ENCODE data around the gene DPYSL4. TPM values are rescaled to one million over a fixed set of nuclear protein-coding genes. Genes with fewer than 3 reads are reported as not detected.

Gene DPYSL4
- total and polyA plus RNA-seq, 2 experiments from 2014 or later = 10.6 to 23.9 TPM

GRCh38 chr10:132149917-132150316 is 36.8 kb upstream of the DPYSL4 start:
- Histone ChIP-seq H3K4me2 (no peak overlapping the region), H3K9me2 (ENCODE audit: insufficient read depth) (no peaks in the 10 kb centered on the region; the same call in none of the 2 replicates), H3K27me3 (ENCODE audit: insufficient read depth) (no peaks in the 10 kb centered on the region), H3F3A (replicated peaks; ENCODE audit: low read depth) (no peaks in the 10 kb centered on the region), H3K79me2 (replicated peaks; ENCODE audit: insufficient read depth) (no peaks in the 10 kb centered on the region), H3K27ac (ENCODE audit: low read depth) (no peak overlapping the region), H4K20me1 (replicated peaks; ENCODE audit: insufficient read depth) (no peaks in the 10 kb centered on the region), H3K4me3 (no peak overlapping the region), H3K36me3 (ENCODE audit: insufficient read depth) (no peaks in the 10 kb centered on the region), H2AFZ (no peak overlapping the region), H3K4me1 (ENCODE audit: insufficient read depth) (no peaks in the 10 kb centered on the region)
- DNase-seq (ENCODE audit: low spot score) (no peak), ATAC-seq (no peak)
- H3K4me1 Mint-ChIP-seq = peaks cover 3% of the 10 kb centered on the region; the same call in 2 of the 3 replicates
- peaks cover 12% of the 10 kb centered on the region for H3K27me3 Mint-ChIP-seq (ENCODE audit: insufficient read depth, low read depth, poor library complexity)
- TF ChIP-seq CREB1 (CRISPR knock-in tag; IDR thresholded peaks at IDR 0.05; ENCODE audit: low read depth) = no peak
- no peak for TF ChIP-seq ETS1 (IDR thresholded peaks at IDR 0.05)
- no peak for TF ChIP-seq STAT1 (IDR thresholded peaks at IDR 0.05; ENCODE audit: unreplicated experiment)
- no peak for TF ChIP-seq POLR2AphosphoS5 (IDR thresholded peaks at IDR 0.05; ENCODE audit: low read depth)
- TF ChIP-seq REST (IDR thresholded peaks at IDR 0.05; ENCODE audit: unreplicated experiment) = no peak
- no peak for TF ChIP-seq EZH2phosphoT487 (IDR thresholded peaks at IDR 0.05; ENCODE audit: unreplicated experiment)
- TF ChIP-seq EZH2 (IDR thresholded peaks at IDR 0.05; ENCODE audit: low read depth, unreplicated experiment) = no peak
- no peak for TF ChIP-seq ZNF462 (CRISPR knock-in tag; IDR thresholded peaks at IDR 0.05)
- no peak for TF ChIP-seq ZNF114 (CRISPR knock-in tag; IDR thresholded peaks at IDR 0.05)
- no peak for TF ChIP-seq NANOG (IDR thresholded peaks at IDR 0.05; ENCODE audit: borderline replicate concordance)
- TF ChIP-seq JUNB (IDR thresholded peaks at IDR 0.05; ENCODE audit: unreplicated experiment) = no peak
- H3K4me3 Mint-ChIP-seq = no peak overlapping the region
- H3K9me3 Mint-ChIP-seq = no peaks in the 10 kb centered on the region
- no peaks in the 10 kb centered on the region for H3K36me3 Mint-ChIP-seq (ENCODE audit: low read depth)
- no peak overlapping the region for H3K27ac Mint-ChIP-seq

Measured in GM23338 (cell line).